Head of caudate nucleus (tissue), 42 donors: ENCODE results near the gene TSR3.

Source experiments
- DNase-seq, 42 donors: peaks; one replicate each; pipeline versions ENCODE4 v3.0.0 to v3.0.0-alpha.2; 2020 to 2021; ENCODE audit warnings: mixed read lengths in 7 of 42
- intact Hi-C: fragments of 100-400 bp; cut with DNase I; formaldehyde crosslinking; loops from one replicate; pipeline ENCODE4 v1.15.0; 2022

TSR3 gene

DNA sequence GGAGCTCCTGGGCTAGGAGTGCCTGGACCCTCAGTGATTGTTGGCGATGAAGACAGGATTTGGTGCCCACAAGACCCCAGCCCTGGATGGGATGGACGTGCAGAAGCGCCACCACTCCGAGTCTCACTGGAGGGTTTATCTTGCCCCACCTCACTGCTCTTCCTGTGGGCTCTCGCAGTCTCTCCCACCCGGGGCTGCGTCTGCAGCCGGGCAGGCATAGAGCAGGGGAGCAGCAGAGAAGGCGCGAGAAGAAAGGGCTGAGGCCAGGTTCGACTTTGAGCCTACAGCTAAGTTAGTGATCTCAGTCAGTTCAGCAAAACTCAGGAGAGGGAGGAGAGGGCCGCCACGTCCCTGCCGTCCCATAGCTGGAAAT, 35.7 kb downstream of the TSR3 start:
- intact Hi-C loops = no loop called here
- DNase-seq = no peak

DNA sequence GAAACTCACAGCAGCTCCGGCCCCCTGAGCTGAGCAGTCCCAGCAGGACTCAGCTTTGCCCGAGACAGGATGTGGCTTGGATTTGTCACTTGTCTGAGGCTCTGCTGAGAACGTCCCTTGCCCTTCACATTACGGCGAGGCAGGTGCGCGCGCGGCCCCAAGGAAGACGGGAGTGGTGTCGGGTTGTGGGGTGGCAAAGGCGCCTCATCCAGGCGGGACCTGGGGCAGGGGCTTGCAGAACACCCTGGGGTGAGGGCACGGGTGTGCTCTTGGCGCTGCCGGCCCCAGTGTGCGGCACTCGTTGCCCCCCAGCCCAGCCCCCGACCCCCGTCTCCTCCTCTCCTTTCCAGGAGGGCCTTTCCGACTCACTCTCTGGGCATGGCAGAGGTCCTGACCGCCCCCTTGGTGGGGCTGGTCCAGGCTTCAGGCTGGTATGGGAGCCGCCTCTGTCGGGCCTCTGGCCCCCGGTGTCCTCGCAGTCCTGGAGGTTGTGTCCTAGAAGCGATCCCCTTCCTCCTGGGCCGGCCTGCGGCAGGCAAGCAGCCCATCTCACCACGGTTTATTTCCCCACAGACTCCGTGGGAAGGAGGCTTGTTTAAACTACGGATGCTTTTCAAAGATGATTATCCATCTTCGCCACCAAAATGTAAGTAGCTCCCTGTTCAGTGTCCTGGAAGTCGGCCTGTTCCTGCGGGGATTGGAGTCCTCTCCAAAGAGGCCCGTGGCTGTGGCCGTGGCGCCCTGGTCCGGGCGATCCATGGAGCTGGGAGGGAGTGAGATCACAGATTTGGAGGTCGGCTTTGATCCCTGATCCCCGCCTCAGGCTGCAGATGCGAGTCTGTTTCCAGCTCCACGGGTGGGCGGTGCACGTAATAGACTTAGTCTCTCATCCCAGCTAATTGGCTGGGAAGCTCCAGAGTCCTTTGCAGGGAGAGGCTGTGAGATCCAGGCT, 36.3 kb downstream of the TSR3 start:
- intact Hi-C loops = no loop called here
- no peak for DNase-seq

DNA sequence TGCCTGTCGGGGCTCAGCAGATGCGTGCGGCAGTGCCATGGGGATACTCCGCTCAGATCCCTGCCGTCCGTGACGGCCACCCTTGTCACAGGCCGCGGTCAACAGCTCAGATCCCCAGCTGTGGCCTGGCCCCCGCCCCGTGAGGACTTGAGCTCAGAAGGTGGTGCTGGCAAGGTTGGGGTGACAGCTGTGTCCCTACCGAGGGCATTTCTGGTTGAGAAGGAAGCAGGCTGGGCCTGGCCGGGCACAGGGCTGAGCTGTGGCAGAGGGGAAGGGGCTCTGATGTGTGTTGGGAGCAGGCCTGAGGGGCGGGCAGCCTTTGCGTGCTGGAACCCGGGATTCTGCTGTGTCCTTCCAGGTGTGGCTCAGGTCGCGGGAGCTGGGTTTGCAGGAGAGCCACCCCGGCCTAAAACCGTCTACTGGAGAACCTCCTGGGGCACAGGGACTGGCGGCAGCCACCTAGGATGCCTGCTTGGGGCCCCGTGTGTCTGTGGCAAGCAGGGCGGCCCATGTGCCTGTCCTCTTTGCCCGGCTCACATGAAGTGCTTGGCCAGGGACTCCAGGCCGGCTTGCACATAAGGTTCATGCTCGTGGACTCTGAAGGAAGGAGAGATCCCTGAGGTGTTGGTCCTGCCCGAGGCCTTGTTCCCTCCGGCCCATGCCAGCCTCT, 37.1 kb downstream of the TSR3 start:
- intact Hi-C loops = loop anchor here (5.0 kb wide), 1 partner anchor 38 kb away; the partner anchor contains the start of genes GNPTG and TSR3
- DNase-seq = no peak

DNA sequence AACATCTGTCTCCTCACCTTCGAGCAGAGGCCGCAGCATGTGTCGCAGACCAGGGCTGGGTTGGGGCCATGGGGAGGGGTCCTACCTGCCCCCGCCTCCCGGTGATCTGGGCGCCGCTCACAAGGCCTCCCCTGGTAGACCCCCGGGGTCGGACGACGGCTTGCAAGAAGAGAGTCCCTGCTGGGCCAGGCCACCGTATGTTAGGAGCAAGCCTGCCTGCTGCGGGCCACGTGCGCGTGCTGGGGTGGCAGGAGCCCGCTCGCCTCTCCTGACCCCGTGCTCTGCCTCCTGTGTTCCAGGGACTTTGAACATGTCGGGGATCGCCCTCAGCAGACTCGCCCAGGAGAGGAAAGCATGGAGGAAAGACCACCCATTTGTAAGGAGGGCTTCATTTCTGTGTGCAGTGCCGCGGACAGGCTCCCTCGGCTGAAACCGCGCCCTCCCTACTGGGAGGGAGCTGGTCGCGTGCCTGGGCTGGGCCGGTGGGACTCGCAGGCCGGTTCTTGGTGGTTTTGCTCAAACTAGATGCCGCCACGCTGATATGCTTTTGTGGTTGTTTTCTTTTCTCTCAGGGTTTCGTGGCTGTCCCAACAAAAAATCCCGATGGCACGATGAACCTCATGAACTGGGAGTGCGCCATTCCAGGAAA, 37.8 kb downstream of the TSR3 start:
- DNase-seq = no peak
- intact Hi-C loops = loop anchor here (5.0 kb wide), 1 partner anchor 38 kb away; the partner anchor contains the start of genes GNPTG and TSR3

DNA sequence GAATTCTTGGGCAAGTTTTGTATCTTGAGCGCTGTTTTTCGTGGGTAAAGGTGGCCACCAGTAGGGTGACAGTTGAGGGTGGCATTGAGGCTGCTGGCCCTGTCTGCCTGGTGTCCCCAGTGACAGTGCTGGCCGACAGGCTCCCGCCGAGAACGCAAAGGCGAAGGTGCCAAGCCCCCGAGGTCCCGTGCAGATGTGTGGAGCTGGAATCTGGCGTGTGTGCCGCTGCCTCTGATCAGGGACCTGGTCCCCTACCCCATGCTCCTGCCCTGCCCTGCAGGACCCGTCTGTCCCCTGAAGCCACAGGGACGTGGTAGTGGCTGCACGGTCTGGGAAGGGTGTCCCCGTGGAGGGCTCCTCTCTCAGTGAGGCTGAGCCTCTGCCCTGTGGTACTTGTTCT, 38.8 kb downstream of the TSR3 start:
- intact Hi-C loops = loop anchor here (5.0 kb wide), 1 partner anchor 39 kb away; the partner anchor contains the start of genes GNPTG and TSR3
- DNase-seq = no peak

DNA sequence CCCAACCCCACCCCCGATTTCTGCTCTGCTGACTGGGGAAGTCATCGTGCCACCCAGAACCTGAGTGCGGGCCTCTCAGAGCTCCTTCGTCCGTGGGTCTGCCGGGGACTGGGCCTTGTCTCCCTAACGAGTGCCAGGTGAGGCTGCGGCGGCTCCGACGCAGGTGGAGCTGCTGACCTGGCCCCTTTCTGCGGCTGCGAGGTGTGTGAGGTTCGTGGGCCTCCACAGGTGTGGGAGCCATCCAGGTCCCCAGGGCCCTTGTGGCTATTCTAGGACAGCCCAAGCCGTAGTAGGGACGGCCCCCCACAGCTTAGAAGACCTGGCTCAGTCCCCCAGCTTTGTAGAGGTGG, 39.2 kb downstream of the TSR3 start:
- intact Hi-C loops = loop anchor here (5.0 kb wide), 1 partner anchor 40 kb away; the partner anchor contains the start of genes GNPTG and TSR3
- DNase-seq = no peak

DNA sequence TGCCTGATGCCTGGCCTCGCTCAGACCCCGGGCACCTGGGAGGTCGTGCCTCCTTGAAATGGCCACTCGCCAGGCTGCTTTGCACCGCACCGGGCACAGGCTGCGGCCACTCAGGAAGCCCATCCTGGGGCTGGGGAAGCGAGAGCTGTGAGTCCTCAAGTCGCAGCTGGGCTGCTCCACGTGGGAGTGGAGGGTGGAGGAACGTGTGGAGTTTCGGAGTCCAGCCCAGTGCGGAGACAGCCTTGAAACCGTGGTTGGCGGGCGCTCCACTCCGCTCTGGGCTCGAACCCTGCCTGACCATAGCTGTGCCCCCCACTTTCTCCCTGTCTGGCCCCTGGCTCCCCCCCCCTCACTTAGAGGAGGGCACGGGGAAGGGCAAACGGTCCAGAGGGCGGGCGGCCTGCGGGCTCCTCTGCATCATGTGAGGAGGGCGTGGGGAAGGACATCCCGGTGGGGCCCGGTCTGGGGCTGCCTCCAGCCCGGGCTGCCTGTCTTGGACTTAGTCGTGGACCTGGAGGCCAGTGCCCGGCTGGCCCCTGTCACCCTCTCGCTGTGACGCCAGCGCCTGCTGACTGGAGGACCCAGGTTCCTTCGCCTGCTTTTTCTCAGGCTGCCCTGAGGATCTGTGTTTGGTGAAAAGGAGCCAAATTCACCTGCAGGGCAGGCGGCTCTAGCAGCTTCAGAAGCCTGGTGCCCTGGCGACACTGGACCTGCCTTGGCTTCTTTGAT, 39.8 kb downstream of the TSR3 start:
- intact Hi-C loops = loop anchor here (2.0 to 5.0 kb wide), 2 partner anchors 23 to 40 kb away; partner anchors contain the start of genes GNPTG and TSR3
- peak in 2 of 42 donors; percentile 28 to 42 for DNase-seq

DNA sequence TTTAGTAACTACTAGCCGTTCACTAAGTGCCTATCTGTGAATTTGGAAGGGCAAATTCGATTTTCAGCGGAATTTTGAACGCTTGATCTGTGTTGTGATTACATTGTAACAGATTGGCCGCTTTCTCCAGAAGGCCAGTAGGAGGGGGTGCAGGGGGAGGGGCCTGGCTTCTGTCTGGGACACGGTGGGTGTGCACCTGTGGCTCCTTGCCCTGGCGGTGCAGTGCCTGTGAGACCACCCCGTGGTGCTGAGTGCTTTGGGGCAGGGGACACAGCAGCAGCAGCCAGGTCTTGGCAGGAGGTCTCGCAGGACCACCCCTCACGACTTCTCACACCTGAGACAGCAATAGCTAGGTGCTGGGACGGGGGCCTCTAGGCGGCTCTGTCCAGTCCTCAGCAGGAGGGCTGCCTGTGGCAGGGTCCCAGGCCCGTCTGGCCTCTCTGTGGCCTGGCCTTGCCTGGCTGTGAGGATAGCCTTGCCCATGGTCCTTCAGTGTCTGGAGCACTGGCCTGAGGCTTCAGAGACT, 40.4 kb downstream of the TSR3 start:
- intact Hi-C loops = loop anchor here (2.0 to 5.0 kb wide), 2 partner anchors 24 to 41 kb away; partner anchors contain the start of genes GNPTG and TSR3
- no peak for DNase-seq

DNA sequence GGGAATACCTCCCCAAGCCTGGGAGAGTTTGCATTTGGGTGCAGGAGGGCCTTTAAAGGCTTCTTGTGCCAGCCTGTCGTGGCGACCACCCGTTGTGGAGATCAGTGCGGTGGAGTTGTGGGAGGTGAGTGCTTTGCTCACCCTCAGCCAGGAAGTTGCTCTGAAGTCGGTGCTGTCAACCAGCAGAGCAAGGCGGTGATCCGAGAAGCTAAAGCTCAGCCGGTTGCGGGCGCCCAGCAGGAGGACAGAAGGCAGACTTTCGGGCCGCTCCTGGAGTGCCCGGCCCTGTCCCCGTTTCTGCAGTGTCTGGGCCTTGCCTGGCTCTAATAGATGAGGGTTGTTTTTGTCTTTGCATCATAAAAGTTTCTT, 40.9 kb downstream of the TSR3 start:
- DNase-seq = no peak
- intact Hi-C loops = loop anchor here (2.0 to 5.0 kb wide), 2 partner anchors 24 to 41 kb away; partner anchors contain the start of genes GNPTG and TSR3

DNA sequence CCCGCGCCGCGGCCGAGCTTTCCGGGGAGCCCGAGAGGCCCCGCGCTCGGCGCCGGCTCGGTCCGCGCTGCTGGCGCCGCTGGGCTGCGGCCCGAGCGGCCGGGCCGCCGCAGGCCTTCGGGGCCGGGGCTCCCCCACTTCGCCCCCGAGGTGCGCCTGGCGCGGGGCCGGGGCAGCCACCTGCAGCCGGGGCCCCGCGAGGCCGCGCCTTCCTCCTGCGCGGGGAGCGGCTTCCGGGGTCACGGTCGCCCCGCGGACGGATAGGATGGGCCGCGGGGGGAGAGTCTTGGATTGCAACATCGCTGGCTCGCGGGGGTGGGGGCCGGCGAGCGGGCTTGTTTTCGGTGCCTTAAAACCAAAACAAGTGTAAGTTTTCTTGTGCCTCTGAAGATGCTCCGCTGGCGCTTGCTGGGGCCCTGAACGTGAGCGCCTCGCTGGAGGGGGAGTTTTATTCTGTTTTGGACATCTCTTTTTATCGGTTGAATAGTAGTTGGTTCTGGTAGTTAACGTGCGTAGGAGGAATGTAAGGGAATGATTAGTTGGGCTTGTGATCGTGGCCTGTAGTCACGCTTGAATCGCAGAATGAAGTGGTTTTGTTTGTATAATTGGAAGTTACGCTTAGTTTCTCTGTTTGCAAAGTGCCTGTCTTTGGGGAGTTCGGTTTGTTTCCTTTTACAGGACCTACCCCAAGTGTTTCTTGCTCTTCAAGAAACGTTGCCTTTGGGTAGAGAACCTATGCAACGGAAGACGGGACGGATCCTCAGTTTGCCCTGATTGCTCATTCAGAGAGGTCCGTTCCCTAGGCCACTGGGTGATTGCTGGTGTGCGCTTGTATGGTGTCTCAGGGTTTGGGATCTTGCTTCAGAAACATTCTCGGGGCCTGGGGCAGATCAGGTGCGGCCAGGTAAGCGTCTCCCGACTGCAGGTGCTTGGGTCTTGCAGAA, 41.5 kb downstream of the TSR3 start:
- DNase-seq = peak in 26 of 42 donors; percentile 17 to 63 (median 32)
- intact Hi-C loops = loop anchor here (2.0 to 10.0 kb wide), 3 partner anchors 25 to 105 kb away; partner anchors contain the start of genes GNPTG, TSR3 and UNKL

DNA sequence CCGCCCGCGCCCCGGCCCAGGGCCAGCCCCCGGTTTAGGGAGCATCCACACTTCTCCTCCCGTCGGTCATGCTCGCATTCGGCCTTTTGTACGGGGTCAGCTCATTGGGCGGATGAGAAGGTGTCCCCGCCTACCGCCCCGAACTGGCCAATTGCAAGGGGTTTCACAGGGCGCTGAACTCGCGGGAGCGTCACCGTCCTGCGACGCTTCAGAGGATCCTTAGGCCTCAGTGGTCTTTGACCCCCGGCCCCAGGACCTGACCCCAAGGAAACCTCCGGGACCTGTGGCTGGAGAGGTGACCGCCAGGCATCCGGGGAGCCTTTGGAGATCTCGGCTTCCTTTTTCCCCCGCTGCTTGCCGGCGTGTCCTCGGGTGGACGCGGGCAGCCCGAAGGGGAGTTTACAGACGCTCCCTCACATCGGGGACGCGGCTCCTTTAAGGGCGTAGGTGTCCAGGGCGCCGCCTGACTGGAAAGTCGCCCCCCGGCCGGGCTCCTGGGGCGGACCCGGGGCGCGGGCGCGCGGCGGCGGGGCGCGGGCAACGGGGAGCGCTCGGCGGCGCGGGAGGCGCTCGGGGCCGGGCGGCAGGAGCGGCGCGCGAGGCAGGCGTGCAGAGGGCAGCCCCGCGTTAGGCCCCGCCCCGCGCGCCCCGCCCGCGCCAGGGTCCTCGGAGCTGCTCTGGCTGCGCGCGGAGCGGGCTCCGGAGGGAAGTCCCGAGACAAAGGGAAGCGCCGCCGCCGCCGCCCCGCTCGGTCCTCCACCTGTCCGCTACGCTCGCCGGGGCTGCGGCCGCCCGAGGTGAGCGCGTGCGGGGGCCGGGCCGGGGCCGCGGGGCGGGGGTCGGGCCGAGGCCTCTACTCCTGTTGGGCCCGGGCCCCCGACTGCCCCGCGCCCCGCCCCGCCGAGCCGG, 42.4 kb downstream of the TSR3 start, which contains the start of gene UBE2I:
Gene UBE2I, plus strand, starts transcription at position 660 of the 909 bp plus-strand sequence. CDS start 4,395 bp downstream, outside the sequence.
- intact Hi-C loops = loop anchor here (10.0 kb wide), 1 partner anchor 106 kb away; the partner anchor contains the start of gene UNKL
- peak; percentile 96 to 100 (median 99) for DNase-seq

DNA sequence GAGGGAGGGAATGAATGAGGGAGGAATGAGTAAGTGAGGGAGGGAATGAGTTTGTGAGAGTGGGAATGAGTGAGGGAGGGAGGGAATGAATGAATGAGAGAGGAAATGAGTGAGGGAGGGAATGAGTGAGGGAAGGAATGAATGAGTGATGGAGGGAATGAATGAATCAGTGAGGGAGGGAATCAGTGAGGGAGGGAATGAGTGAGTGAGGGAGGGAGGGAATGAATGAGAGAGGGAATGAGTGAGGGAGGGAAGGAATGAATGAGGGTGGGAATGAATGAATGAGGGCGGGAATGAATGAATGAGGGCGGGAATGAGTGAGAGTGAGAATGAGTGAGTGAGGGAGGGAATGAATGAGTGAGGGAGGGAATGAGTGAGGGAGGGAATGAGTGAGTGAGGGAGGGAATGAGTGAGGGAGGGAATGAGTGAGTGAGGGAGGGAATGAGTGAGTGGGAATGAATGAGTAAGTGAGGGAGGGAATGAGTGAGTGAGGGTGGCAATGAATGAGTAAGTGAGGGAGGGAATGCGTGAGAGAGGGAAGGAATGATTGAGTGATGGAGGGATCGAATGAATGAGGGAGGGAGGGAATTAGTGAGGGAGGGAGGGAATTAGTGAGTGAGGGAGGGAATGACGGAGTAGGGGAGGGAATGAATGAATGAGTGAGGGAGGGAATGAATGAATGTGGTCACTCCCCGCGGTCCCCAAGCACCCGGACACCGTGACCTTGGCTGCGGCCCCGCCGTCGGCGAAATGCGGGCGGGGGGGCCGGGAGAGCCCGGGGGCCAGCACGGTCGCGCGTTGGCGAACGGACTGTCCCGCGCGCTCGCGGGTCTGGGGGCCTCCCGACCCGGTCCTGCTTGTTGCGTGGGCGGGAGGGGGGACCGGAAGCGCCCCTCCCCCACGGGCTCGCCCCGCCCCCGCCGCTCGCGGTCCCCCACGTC, 43.4 kb downstream of the TSR3 start:
- no peak for DNase-seq
- intact Hi-C loops = loop anchor here (10.0 kb wide), 1 partner anchor 106 kb away; the partner anchor contains the start of gene UNKL

DNA sequence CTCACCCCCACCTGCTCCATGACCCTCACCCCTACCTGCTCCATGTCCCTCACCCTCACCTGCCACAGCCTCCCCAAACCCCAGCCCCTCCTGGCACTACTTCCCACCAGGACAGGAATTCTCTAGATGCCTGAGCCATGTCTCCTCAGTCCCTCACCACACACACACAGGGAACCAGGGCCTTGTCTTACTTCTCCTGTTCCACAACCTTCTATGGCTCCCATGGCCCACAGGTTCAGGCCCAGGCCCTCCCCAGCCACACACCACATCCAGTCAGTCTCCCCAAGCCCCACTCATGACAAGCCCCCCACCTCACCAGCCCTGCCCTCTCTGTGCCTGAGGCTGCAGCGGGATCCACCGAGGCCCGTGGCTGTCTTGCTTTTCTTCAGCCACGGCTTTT, 45.3 kb downstream of the TSR3 start:
- no peak for DNase-seq
- intact Hi-C loops = loop anchor here (10.0 kb wide), 1 partner anchor 108 kb away; the partner anchor contains the start of gene UNKL

DNA sequence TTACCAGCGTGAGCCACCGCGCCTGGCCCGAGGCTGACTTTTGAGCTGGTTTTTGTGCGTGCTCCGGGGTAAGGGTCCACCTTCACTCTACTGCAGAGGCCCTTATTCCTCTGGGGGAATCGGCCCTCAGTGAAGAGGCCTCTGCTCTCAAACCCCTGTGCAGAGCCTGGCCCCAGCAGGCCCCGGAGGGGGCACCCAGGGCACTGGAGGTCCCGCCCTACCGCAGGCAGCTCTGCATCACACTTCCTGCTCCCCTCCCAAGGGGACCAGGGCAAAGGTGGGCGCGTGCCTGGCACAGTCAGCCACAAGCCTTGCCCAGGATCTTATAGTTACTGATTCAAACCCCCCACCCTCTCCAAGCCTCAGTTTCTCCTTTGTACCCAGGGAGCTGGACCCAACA, 45.9 kb downstream of the TSR3 start:
- no peak for DNase-seq
- intact Hi-C loops = loop anchor here (10.0 kb wide), 1 partner anchor 109 kb away; the partner anchor contains the start of gene UNKL

DNA sequence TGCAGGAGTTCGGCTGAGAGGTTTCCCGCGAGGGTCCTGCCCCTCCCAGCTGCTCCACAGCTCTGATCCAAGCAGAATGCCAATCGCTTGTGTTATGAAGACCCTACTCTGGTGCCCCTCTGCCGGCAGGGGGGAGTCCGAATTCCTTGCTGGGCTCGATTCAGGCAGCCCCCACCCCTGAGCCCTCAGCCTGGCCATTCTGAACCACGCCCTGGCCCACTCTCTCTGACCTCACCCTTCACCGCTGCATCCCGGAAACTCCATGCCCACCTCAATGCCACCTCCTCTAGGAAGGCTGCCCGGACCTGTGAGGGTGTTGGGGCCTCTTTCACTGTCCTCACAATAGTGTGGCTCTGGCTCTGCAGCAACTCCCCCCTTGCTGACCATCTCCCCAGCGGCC, 50.1 kb downstream of the TSR3 start:
- no peak for DNase-seq
- intact Hi-C loops = loop anchor here (10.0 kb wide), 1 partner anchor 113 kb away; the partner anchor contains the start of gene UNKL
